Endothelial cell of umbilical vein (primary cell): Measurements from ENCODE around the gene SYNPR. TPM values are rescaled to one million over a fixed set of nuclear protein-coding genes. Genes with fewer than 3 reads are reported as not detected.

Source experiments
- BruUV-seq: library from RNA; stranded (reverse); fragments of 400-500 nt; replicated peaks from 2 replicates; lab custom pipeline; 2021; lab: Mats Ljungman, UMichigan
- CTCF ChIA-PET: fragments of 300-600, 350-600 bp; sonication (Branson Sonifier 250); formaldehyde crosslinking; loops from one replicate; lab custom pipeline; 2021; ENCODE audit warnings: antibody characterized with exemption, inconsistent platforms; lab: Charles Lee
- POLR2A ChIA-PET: fragments of 300-600, 350-600 bp; sonication (Branson Sonifier 250); formaldehyde crosslinking; loops from one replicate; lab custom pipeline; 2021; ENCODE audit warnings: antibody characterized with exemption, inconsistent platforms; lab: Charles Lee
- DNase-seq: peaks from one replicate; pipeline ENCODE4 v3.0.0-alpha.2; 2011; ENCODE audit warnings: low read depth, low spot score
- FAIRE-seq: peaks from 2 replicates; lab custom pipeline; 2011; peaks lifted over from hg19 to GRCh38; lab: Jason Lieb, UNC
- H2AFZ ChIP-seq: 2 replicates; pipeline ENCODE4 v1.6.0; 2012; ENCODE audit warnings: low read depth, low read length, control low read depth, inconsistent platforms
- H3K27ac ChIP-seq: 2 replicates; pipeline ENCODE4 v1.5.1; 2011; ENCODE audit warnings: low read depth, mild to moderate bottlenecking, control low read depth, low read length, moderate library complexity; ENCODE audit not compliant: insufficient read depth
- H3K27me3 ChIP-seq, 2 experiments: 2 replicates each; pipeline versions ENCODE4 v1.6.0 to v1.6.1; 2011; ENCODE audit warnings: low read length in 2 of 2, mixed read lengths in 1 of 2; ENCODE audit not compliant: control insufficient read depth in 2 of 2, insufficient read depth in 2 of 2
- H3K36me3 ChIP-seq, 2 experiments: 2 replicates in 1 of 2; 3 replicates in 1 of 2; pipeline ENCODE4 v1.5.1; 2011; ENCODE audit warnings: low read length in 2 of 2, mild to moderate bottlenecking in 1 of 2, moderate library complexity in 1 of 2; ENCODE audit not compliant: control insufficient read depth in 2 of 2, insufficient read depth in 2 of 2; ENCODE audit errors: extremely low read depth in 1 of 2
- H3K4me1 ChIP-seq: 3 replicates; pipeline ENCODE4 v1.5.1; 2011; ENCODE audit warnings: mild to moderate bottlenecking, low read length; ENCODE audit not compliant: control insufficient read depth, insufficient read depth; ENCODE audit errors: extremely low read depth
- H3K4me2 ChIP-seq: 2 replicates; pipeline ENCODE4 v1.6.1; 2011; ENCODE audit warnings: low read length, control low read depth, mixed read lengths; ENCODE audit not compliant: insufficient read depth
- H3K4me3 ChIP-seq, 3 experiments: fragments of 200-600 bp in 1 of 3; sonication (generic), shearing (Covaris generic) in 1 of 3; replicated peaks in 1 of 3; 2 replicates each; pipeline ENCODE4 v1.5.1; 2011 to 2016; ENCODE audit warnings: control low read depth in 3 of 3, low read length in 3 of 3, mild to moderate bottlenecking in 2 of 3, inconsistent platforms in 1 of 3, low read depth in 1 of 3, moderate library complexity in 1 of 3; ENCODE audit not compliant: insufficient read depth in 1 of 3
- H3K79me2 ChIP-seq: 2 replicates; pipeline ENCODE4 v1.6.0; 2012; ENCODE audit warnings: low read length, inconsistent platforms; ENCODE audit not compliant: control insufficient read depth, insufficient read depth
- H3K9ac ChIP-seq: replicated peaks from 2 replicates; pipeline ENCODE3; 2011; ENCODE audit warnings: low read length, control low read depth; ENCODE audit not compliant: insufficient read depth; ENCODE audit errors: extremely low read depth
- H3K9me1 ChIP-seq: replicated peaks from 3 replicates; pipeline ENCODE4 v1.6.0; 2011; ENCODE audit warnings: mild to moderate bottlenecking, low read length; ENCODE audit not compliant: control insufficient read depth, insufficient read depth; ENCODE audit errors: extremely low read depth
- H3K9me3 ChIP-seq: replicated peaks from 2 replicates; pipeline ENCODE4 v1.5.1; 2012; ENCODE audit warnings: low read length, inconsistent platforms; ENCODE audit not compliant: control insufficient read depth, insufficient read depth
- H4K20me1 ChIP-seq: replicated peaks from 2 replicates; pipeline ENCODE3; 2011; ENCODE audit warnings: mild to moderate bottlenecking, low read length; ENCODE audit not compliant: control insufficient read depth, insufficient read depth; ENCODE audit errors: extremely low read depth
- CTCF ChIP-seq, 2 donors: IDR thresholded peaks; 1 replicate in 1 of 2; 2 replicates in 1 of 2; pipeline ENCODE4 v1.5.1; 2011; ENCODE audit warnings: low read length in 2 of 2, mild to moderate bottlenecking in 2 of 2, moderate library complexity in 2 of 2, control low read depth in 1 of 2, inconsistent platforms in 1 of 2, low read depth in 1 of 2; ENCODE audit not compliant: insufficient read depth in 1 of 2; ENCODE audit errors: extremely low read depth in 1 of 2
- EZH2 ChIP-seq: IDR thresholded peaks from 2 replicates; pipeline ENCODE4 v1.6.1; 2012; ENCODE audit warnings: borderline replicate concordance, low read depth, mild to moderate bottlenecking, moderate library complexity, low read length, inconsistent platforms; ENCODE audit not compliant: severe bottlenecking
- FOS ChIP-seq: IDR thresholded peaks from 2 replicates; pipeline ENCODE4 v1.6.1; 2011; ENCODE audit warnings: mild to moderate bottlenecking, low read length, moderate library complexity, borderline replicate concordance; ENCODE audit not compliant: insufficient read depth
- GATA2 ChIP-seq: IDR thresholded peaks from 2 replicates; pipeline ENCODE4 v1.7.0; 2011; ENCODE audit warnings: low read depth, mild to moderate bottlenecking, moderate library complexity, mixed read lengths, low read length; ENCODE audit not compliant: insufficient read length, insufficient read depth
- JUN ChIP-seq: IDR thresholded peaks from 2 replicates; pipeline ENCODE4 v1.6.1; 2011; ENCODE audit warnings: borderline replicate concordance, low read depth; ENCODE audit not compliant: insufficient read length, insufficient read depth
- MAX ChIP-seq: IDR thresholded peaks from 2 replicates; pipeline ENCODE4 v1.6.1; 2011; ENCODE audit not compliant: insufficient read depth, insufficient read length
- MYC ChIP-seq: IDR thresholded peaks from one replicate; pipeline ENCODE4 v1.6.1; 2011; ENCODE audit warnings: mild to moderate bottlenecking, low read depth, low read length
- POLR2A ChIP-seq: IDR thresholded peaks from 2 replicates; pipeline ENCODE4 v1.6.1; 2012; ENCODE audit warnings: low read depth, mild to moderate bottlenecking, control low read depth, low read length
- POLR2AphosphoS5 ChIP-seq: IDR thresholded peaks from 2 replicates; pipeline ENCODE4 v1.6.1; 2012; ENCODE audit warnings: low read depth, mild to moderate bottlenecking, control low read depth, low read length, moderate library complexity; ENCODE audit not compliant: insufficient read depth
- dilution Hi-C: fragments of 300-500 bp; cut with MboI; formaldehyde crosslinking; loops from one replicate; pipeline ENCODE4 v1.15.0; 2019; ENCODE audit warnings: low sequenced_read_pairs; ENCODE audit not compliant: extremely low pct_ligation_motif_present
- intact Hi-C: fragments of 100-400 bp; cut with micrococcal nuclease; formaldehyde crosslinking; loops from one replicate; pipeline ENCODE4 v1.10.0; 2022
- polyA plus RNA-seq, 4 experiments: library from polyadenylated mRNA; depleted of rRNA in 3 of 4; stranded (reverse) in 3 of 4; unstranded in 1 of 4; fragments of >200 nt; gene quantifications; 2 replicates each; pipeline versions ENCODE4 v1.2.1 to v1.2.3, GENCODE V29; 2011 to 2012; ENCODE audit warnings: missing spikeins in 1 of 4
- total RNA-seq: library from RNA; stranded (reverse); gene quantifications from 2 replicates; pipeline ENCODE4 v1.2.3, GENCODE V29; 2021

Gene SYNPR
- total and polyA plus RNA-seq, 2 donors (not counting 3 experiments of a cell fraction or from before 2014, with no cell fraction given): not detected

GRCh38 chr3:63304421-63304820 lies 26.3 kb downstream of the SYNPR start:
- Histone ChIP-seq H3K27ac (no peak overlapping the region), H3K9me1 (no peaks in the 10 kb centered on the region), H3K4me2 (no peak overlapping the region), H4K20me1 (no peaks in the 10 kb centered on the region), H3K79me2 (no peaks in the 10 kb centered on the region), H3K27me3 (no peaks in the 10 kb centered on the region), H3K9me3 (no peaks in the 10 kb centered on the region), H2AFZ (no peak overlapping the region), H3K4me3 (no peak overlapping the region), H3K36me3 (no peaks in the 10 kb centered on the region), H3K9ac (no peak overlapping the region), H3K4me1 (no peaks in the 10 kb centered on the region)
- TF ChIP-seq MAX (no peak), POLR2AphosphoS5 (no peak), CTCF (IDR thresholded peaks at IDR 0.05; ENCODE audit: extremely low read depth in 1 of 2, insufficient read depth in 1 of 2, low read depth in 1 of 2, low read length in 2 of 2) (no peak)
- no TSS peak for BruUV-seq
- POLR2A ChIA-PET: no interaction called here
- intact Hi-C loops: no loop called here
- DNase-seq: no peak
- no peak for FAIRE-seq
- CTCF ChIA-PET: no interaction called here
- dilution Hi-C loops: no loop called here

- BruUV-seq: no TSS peak
- dilution Hi-C loops (no loop called here), intact Hi-C loops (no loop called here)
- H4K20me1 ChIP-seq: no peaks in the 10 kb centered on the region
- no peak overlapping the region for H3K4me2 ChIP-seq
- H3K4me1 ChIP-seq: no peaks in the 10 kb centered on the region
- FAIRE-seq (no peak), DNase-seq (no peak)
- H3K4me3 ChIP-seq: no peak overlapping the region
- no peaks in the 10 kb centered on the region for H3K27me3 ChIP-seq
- TF ChIP-seq MAX (no peak), JUN (no peak), POLR2AphosphoS5 (no peak), MYC (no peak), FOS (no peak), GATA2 (no peak), CTCF (IDR thresholded peaks at IDR 0.05; ENCODE audit: extremely low read depth in 1 of 2, insufficient read depth in 1 of 2, low read depth in 1 of 2, low read length in 2 of 2) (no peak), EZH2 (no peak), POLR2A (no peak)
- H2AFZ ChIP-seq: no peak overlapping the region
- H3K9me3 ChIP-seq: no peaks in the 10 kb centered on the region
- no peak overlapping the region for H3K27ac ChIP-seq
- H3K36me3 ChIP-seq: no peaks in the 10 kb centered on the region
- H3K9me1 ChIP-seq: no peaks in the 10 kb centered on the region
- POLR2A ChIA-PET: no interaction called here
- no peaks in the 10 kb centered on the region for H3K79me2 ChIP-seq
- CTCF ChIA-PET: no interaction called here
- no peak overlapping the region for H3K9ac ChIP-seq
Observed at GRCh38 chr3:63308072-63308471, 30.0 kb downstream of the SYNPR start.
